Endodermal cell (in vitro differentiated cells): Measurements from ENCODE around the gene GTPBP4. TPM values are rescaled to one million over a fixed set of nuclear protein-coding genes. Genes with fewer than 3 reads are reported as not detected.
A peak's percentile ranks its signal among the peaks of the same experiment; 100 is the strongest.

Source experiments
- DNase-seq: peaks from one replicate; pipeline ENCODE4 v3.0.0-alpha.2; 2017
- H3K27ac ChIP-seq: 2 replicates; pipeline ENCODE4 v1.5.1; 2013; ENCODE audit warnings: mild to moderate bottlenecking, low read depth, low read length, moderate library complexity
- H3K27me3 ChIP-seq: 2 replicates; pipeline ENCODE4 v1.6.1; 2013; ENCODE audit warnings: mild to moderate bottlenecking, low read length, moderate library complexity; ENCODE audit not compliant: insufficient read depth, control insufficient read depth, poor library complexity, severe bottlenecking
- H3K36me3 ChIP-seq: 2 replicates; pipeline ENCODE4 v1.7.0; 2013; ENCODE audit warnings: mild to moderate bottlenecking, low read length, moderate library complexity; ENCODE audit not compliant: control insufficient read depth, insufficient read depth
- H3K4me1 ChIP-seq: one replicate; pipeline ENCODE4 v1.7.0; 2013; ENCODE audit warnings: low read length; ENCODE audit not compliant: control insufficient read depth, insufficient read depth
- H3K4me3 ChIP-seq: 2 replicates; pipeline ENCODE4 v1.5.1; 2013; ENCODE audit warnings: mild to moderate bottlenecking, low read length, moderate library complexity
- H3K9ac ChIP-seq: 2 replicates; pipeline ENCODE4 v1.6.1; 2013; ENCODE audit warnings: mild to moderate bottlenecking, low read length, moderate library complexity; ENCODE audit not compliant: poor library complexity, severe bottlenecking; ENCODE audit errors: extremely low read depth
- H3K9me3 ChIP-seq: 2 replicates; pipeline ENCODE4 v1.6.1; 2013; ENCODE audit warnings: mild to moderate bottlenecking, low read length, moderate library complexity; ENCODE audit not compliant: control insufficient read depth
- H3K27ac Mint-ChIP-seq: 2 replicates; pipeline ENCODE4 v1.8.0; 2020; ENCODE audit warnings: mixed read lengths
- H3K27me3 Mint-ChIP-seq: 2 replicates; pipeline ENCODE4 v1.8.0; 2021; ENCODE audit warnings: mild to moderate bottlenecking, mixed read lengths; ENCODE audit not compliant: insufficient read depth
- H3K36me3 Mint-ChIP-seq: 2 replicates; pipeline ENCODE4 v1.8.0; 2020; ENCODE audit warnings: low read depth, mixed read lengths
- H3K4me1 Mint-ChIP-seq: 2 replicates; pipeline ENCODE4 v1.8.0; 2020; ENCODE audit warnings: mixed read lengths
- H3K4me3 Mint-ChIP-seq: 2 replicates; pipeline ENCODE4 v1.8.0; 2020; ENCODE audit warnings: mild to moderate bottlenecking, moderate library complexity, mixed read lengths
- H3K9me3 Mint-ChIP-seq: 2 replicates; pipeline ENCODE4 v1.8.0; 2020; ENCODE audit warnings: mild to moderate bottlenecking, mixed read lengths
- WGBS, 2 experiments: methylation state at CpG; one replicate each; pipeline versions ENCODE4 v1.1.5 to v1.1.7; 2013; ENCODE audit warnings: missing lambda C conversion rate in 2 of 2, mixed read lengths in 1 of 2; ENCODE audit not compliant: insufficient coverage in 1 of 2, insufficient read length in 1 of 2; 5-methylcytosine and 5-hydroxymethylcytosine counted together
- total RNA-seq, 2 donors: library from RNA; stranded (reverse); fragmentation: NEBNext Ultra II Directional in 1 of 2; extraction: Animal tissue kit (Norgen Biotek cat#: 25700) in 1 of 2; gene quantifications; 2 replicates in 1 of 2; 3 replicates in 1 of 2; pipeline ENCODE4 v1.2.1, GENCODE V29; 2021
- TF ChIP-seq, protein P1 (sequence below): fragments of 200-600 bp; sonication (generic); conservative IDR thresholded peaks from 2 replicates; pipeline ENCODE4 v1.5.0; 2021; ENCODE audit warnings: antibody characterized with exemption, mild to moderate bottlenecking

GTPBP4 gene
- total RNA-seq, 2 donors from 2014 or later, result 67.2 to 70.9 TPM

DNA sequence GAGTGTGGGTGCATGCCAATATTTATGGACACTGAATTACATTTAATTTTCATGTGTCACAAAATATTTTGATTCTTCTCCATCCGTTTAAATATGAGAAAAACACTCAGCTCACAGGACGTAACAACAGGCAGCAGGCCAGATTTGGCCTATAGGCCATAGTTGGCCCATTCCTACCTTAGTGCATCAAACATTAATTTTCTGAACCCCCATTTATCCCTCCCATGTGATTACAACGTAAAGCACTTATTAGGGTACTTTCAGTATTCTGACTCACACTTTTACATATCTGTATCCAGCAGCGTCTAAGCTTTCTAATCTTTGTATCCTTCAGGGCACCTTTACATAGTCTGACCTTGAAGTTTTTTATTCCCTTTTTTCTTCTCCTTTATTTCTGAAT lies 56.7 kb downstream of the GTPBP4 start:
- peak overlapping the region; percentile 4 for H3K4me3 Mint-ChIP-seq
- Histone ChIP-seq H3K36me3 (peaks cover 57% of the 10 kb centered on the region), H3K4me3 (peak overlapping the region; percentile 75), H3K27ac (no peak overlapping the region), H3K9me3 (no peaks in the 10 kb centered on the region), H3K4me1 (no peaks in the 10 kb centered on the region), H3K27me3 (no peaks in the 10 kb centered on the region), H3K9ac (no peak overlapping the region)
- no peaks in the 10 kb centered on the region for H3K27me3 Mint-ChIP-seq
- no peak overlapping the region for H3K27ac Mint-ChIP-seq
- H3K4me1 Mint-ChIP-seq, result peaks cover 10% of the 10 kb centered on the region
- peaks cover 38% of the 10 kb centered on the region for H3K36me3 Mint-ChIP-seq
- DNase-seq, result no peak
- TF ChIP-seq, protein P1, sequence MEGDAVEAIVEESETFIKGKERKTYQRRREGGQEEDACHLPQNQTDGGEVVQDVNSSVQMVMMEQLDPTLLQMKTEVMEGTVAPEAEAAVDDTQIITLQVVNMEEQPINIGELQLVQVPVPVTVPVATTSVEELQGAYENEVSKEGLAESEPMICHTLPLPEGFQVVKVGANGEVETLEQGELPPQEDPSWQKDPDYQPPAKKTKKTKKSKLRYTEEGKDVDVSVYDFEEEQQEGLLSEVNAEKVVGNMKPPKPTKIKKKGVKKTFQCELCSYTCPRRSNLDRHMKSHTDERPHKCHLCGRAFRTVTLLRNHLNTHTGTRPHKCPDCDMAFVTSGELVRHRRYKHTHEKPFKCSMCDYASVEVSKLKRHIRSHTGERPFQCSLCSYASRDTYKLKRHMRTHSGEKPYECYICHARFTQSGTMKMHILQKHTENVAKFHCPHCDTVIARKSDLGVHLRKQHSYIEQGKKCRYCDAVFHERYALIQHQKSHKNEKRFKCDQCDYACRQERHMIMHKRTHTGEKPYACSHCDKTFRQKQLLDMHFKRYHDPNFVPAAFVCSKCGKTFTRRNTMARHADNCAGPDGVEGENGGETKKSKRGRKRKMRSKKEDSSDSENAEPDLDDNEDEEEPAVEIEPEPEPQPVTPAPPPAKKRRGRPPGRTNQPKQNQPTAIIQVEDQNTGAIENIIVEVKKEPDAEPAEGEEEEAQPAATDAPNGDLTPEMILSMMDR, result no peak
- no peaks in the 10 kb centered on the region for H3K9me3 Mint-ChIP-seq
- 94% methylated on average over 4 of the region's 4 CpGs for WGBS, 2 experiments

DNA sequence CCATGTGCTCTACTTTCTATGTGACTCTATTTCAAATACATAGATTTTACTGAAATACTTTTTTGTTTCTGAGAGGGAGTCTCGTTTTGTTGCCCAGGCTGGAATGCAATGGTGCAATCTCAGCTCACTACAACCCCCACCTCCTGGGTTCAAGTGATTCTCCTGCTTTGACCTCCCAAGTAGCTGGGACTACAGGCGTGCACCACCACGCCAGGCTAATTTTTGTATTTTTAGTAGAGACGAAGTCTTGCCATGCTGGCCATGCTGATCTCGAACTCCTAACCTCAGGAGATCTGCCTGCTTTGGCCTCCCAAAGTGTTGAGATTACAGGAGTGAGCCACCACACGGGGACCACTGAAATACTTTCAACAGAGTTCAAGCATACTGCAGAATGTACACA lies 57.2 kb downstream of the GTPBP4 start:
- peak overlapping the region; percentile 4 for H3K4me3 Mint-ChIP-seq
- DNase-seq, result no peak
- Histone ChIP-seq H3K27me3 (no peaks in the 10 kb centered on the region), H3K27ac (no peak overlapping the region), H3K4me1 (no peaks in the 10 kb centered on the region), H3K9me3 (no peaks in the 10 kb centered on the region), H3K36me3 (peaks cover 52% of the 10 kb centered on the region), H3K4me3 (peak overlapping the region; percentile 75), H3K9ac (no peak overlapping the region)
- 85 to 87% methylated on average over 3 to 6 of the region's 6 CpGs for WGBS, 2 experiments
- no peaks in the 10 kb centered on the region for H3K9me3 Mint-ChIP-seq
- H3K36me3 Mint-ChIP-seq, result peaks cover 34% of the 10 kb centered on the region
- no peak overlapping the region for H3K27ac Mint-ChIP-seq
- TF ChIP-seq, protein P1, result no peak
- H3K27me3 Mint-ChIP-seq, result no peaks in the 10 kb centered on the region
- H3K4me1 Mint-ChIP-seq, result peaks cover 12% of the 10 kb centered on the region

DNA sequence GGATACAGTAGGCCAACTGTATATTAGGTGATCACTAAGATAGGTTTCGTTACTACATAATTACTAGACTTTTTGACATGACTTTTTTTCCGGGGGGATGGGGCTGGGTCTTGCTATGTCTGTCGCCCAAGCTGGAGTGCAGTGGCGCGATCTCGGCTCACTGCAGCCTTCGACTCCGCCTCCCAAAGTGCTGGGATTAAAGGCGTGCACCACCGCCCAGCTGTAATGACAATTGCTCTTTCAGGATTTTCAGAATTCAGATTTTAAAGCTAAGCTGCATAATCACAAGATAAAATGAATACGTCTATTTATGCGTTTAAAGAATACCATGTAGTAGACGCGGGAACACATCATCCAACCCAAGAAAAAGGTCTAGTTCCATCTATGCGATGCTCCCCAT lies 59.7 kb downstream of the GTPBP4 start:
- H3K4me1 ChIP-seq, result peaks cover 3% of the 10 kb centered on the region
- peak overlapping the region; percentile 100 for H3K4me3 ChIP-seq
- peaks cover 51% of the 10 kb centered on the region for H3K36me3 ChIP-seq
- H3K27ac ChIP-seq, result peak overlapping the region; percentile 99
- H3K27me3 ChIP-seq, result no peaks in the 10 kb centered on the region
- Mint-ChIP-seq H3K4me1 (peaks cover 17% of the 10 kb centered on the region), H3K9me3 (no peaks in the 10 kb centered on the region), H3K27me3 (no peaks in the 10 kb centered on the region), H3K27ac (peak overlapping the region; percentile 99), H3K4me3 (peak overlapping the region; percentile 91), H3K36me3 (peaks cover 36% of the 10 kb centered on the region)
- TF ChIP-seq, protein P1, result no peak
- H3K9me3 ChIP-seq, result no peaks in the 10 kb centered on the region
- H3K9ac ChIP-seq, result peak overlapping the region; percentile 92
- WGBS, 2 experiments, result 6 to 8% methylated on average over 14 to 15 of the region's 15 CpGs
- peak; percentile 67 for DNase-seq
